Measurements from ENCODE around the gene TBATA. TPM values are rescaled to one million over a fixed set of nuclear protein-coding genes. Genes with fewer than 3 reads are reported as not detected.
A peak's percentile ranks its signal among the peaks of the same experiment; 100 is the strongest.

The TBATA gene
- total RNA-seq, 1 donor from 2014 or later = not detected

- no peak for ATAC-seq (ENCODE audit: poor library complexity)
- no peak for DNase-seq
- intact Hi-C loops (cut with DNase I) = no loop called here
These were observed 48.7 kb downstream of the TBATA start for GRCh38 chr10:70736525-70736924.

- intact Hi-C loops (cut with DNase I) = no loop called here
- no peak for DNase-seq
- no peak for ATAC-seq (ENCODE audit: poor library complexity)
These were observed 50.0 kb downstream of the TBATA start for GRCh38 chr10:70735161-70735560.

- intact Hi-C loops (cut with DNase I) = no loop called here
- DNase-seq (no peak), ATAC-seq (ENCODE audit: poor library complexity) (no peak)
These were observed 52.1 kb downstream of the TBATA start for GRCh38 chr10:70733051-70733450.

- intact Hi-C loops (cut with DNase I) = no loop called here
- no peak for ATAC-seq (ENCODE audit: poor library complexity)
- DNase-seq = no peak
These were observed 52.6 kb downstream of the TBATA start for GRCh38 chr10:70732569-70732968.

- ATAC-seq (ENCODE audit: poor library complexity) = no peak
- no peak for DNase-seq
- intact Hi-C loops (cut with DNase I) = no loop called here
These were observed 54.2 kb downstream of the TBATA start for GRCh38 chr10:70730955-70731354.

- intact Hi-C loops (cut with DNase I) = no loop called here
- ATAC-seq (ENCODE audit: poor library complexity) (peak; percentile 38), DNase-seq (no peak)
These were observed 55.3 kb downstream of the TBATA start for GRCh38 chr10:70729763-70730357.

GRCh38 chr10:70728328-70728727 lies 56.8 kb downstream of the TBATA start:
- intact Hi-C loops (cut with DNase I) = no loop called here
- DNase-seq (no peak), ATAC-seq (ENCODE audit: poor library complexity) (no peak)

- ATAC-seq (ENCODE audit: poor library complexity) (no peak), DNase-seq (no peak)
- intact Hi-C loops (cut with DNase I) = no loop called here
These were observed 58.2 kb downstream of the TBATA start for GRCh38 chr10:70726909-70727495.

GRCh38 chr10:70723771-70724170 lies 61.4 kb downstream of the TBATA start:
- intact Hi-C loops (cut with DNase I) = no loop called here
- DNase-seq = no peak
- no peak for ATAC-seq (ENCODE audit: poor library complexity)

GRCh38 chr10:70722820-70723424 lies 62.3 kb downstream of the TBATA start:
- ATAC-seq (ENCODE audit: poor library complexity) = no peak
- intact Hi-C loops (cut with DNase I) = no loop called here
- no peak for DNase-seq

Other genes starting within 250 kb of the TBATA start
- gene PRF1, start 182.6 kb downstream of the TBATA start, total RNA-seq = 2.2 TPM
- 0.16 TPM for gene ADAMTS14, start 112.9 kb downstream of the TBATA start, total RNA-seq
- gene SGPL1, start 30.6 kb upstream of the TBATA start, total RNA-seq = 11.6 TPM
- 142 TPM for gene PCBD1, start 103.2 kb upstream of the TBATA start, total RNA-seq

Data from Right ventricle myocardium superior (tissue), 1 donor.